SK-N-SH treated with all-trans-retinoic acid at 6 μM for 48 hours (cell line): Measurements from ENCODE around the gene PIEZO1.

Experiments used
- ISL1 ChIP-seq: fragments of 250-450 bp; sonication (Bioruptor Pico); IDR thresholded peaks from 2 replicates; pipeline ENCODE4 v2.1.2; 2022; ENCODE audit warnings: mild to moderate bottlenecking, moderate library complexity
- RARB ChIP-seq: fragments of 250-450 bp; sonication (Bioruptor Pico); IDR thresholded peaks from 2 replicates; pipeline ENCODE4 v1.8.0; 2021; ENCODE audit warnings: mild to moderate bottlenecking, moderate library complexity
- TOX ChIP-seq: fragments of 250-450 bp; sonication (Bioruptor Pico); IDR thresholded peaks from 2 replicates; pipeline ENCODE4 v1.8.0; 2021; ENCODE audit warnings: mild to moderate bottlenecking, moderate library complexity, borderline replicate concordance
- ZNF565 ChIP-seq: fragments of 450-650 bp; formaldehyde crosslinking; conservative IDR thresholded peaks from 2 replicates; pipeline ENCODE4 v1.5.0; 2020; ENCODE audit warnings: low read depth, mild to moderate bottlenecking, moderate library complexity
- ZNF8 ChIP-seq: fragments of 450-650 bp; formaldehyde crosslinking; IDR thresholded peaks from 2 replicates; pipeline ENCODE4 v1.5.0; 2020; ENCODE audit warnings: mild to moderate bottlenecking, moderate library complexity

DNA sequence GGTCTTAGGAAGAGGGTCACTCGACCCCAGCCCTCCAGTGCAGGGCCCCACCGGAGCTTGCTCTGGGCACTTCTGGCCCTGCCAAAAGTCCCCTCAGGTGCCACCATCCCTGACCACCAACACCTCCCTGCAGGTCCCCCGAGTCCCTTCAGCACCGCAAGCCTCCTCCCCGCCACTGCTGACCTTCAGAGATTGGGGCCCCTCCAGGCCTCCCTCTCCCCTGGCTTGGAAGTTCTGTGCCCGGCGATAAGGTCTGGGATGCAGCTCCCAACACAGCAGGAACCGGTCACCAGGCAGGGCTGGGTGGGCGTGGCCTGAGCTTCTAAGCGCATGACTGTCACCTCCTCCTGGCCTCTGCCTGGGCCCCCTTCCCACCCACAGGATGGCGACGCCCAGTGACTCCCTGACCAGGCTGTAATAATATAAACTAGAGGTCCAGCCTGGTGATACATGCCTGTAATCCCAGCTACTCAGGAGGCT lies 11.2 kb downstream of the PIEZO1 start:
- no peak for TF ChIP-seq ISL1 (CRISPR knock-in tag)
- no peak for TF ChIP-seq RARB
- TF ChIP-seq ZNF565 (CRISPR knock-in tag) = no peak
- TF ChIP-seq TOX (CRISPR knock-in tag) = no peak
- no peak for TF ChIP-seq ZNF8 (CRISPR knock-in tag)
